ENCODE data around the gene OVCA2.

DNA sequence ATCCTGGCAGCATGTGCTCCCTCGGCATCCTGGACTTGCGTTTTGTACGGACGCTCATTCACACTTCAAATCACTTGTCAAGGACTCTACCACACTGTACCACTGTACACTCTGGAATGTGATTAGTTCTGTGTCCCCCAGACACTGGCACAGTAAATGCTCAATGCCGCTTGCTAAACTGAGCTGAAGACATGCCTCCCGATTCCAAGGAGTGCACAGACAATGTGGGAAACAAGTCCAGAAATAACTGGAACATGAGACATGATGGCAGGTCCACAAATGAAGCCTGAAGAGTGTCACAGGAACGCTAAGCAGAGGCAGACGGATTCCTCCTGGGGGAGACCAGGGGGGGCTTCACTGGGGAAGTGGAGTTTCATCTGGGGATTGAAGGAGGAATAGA is 35.2 kb downstream of the OVCA2 start:
- TF ChIP-seq, protein P1, sequence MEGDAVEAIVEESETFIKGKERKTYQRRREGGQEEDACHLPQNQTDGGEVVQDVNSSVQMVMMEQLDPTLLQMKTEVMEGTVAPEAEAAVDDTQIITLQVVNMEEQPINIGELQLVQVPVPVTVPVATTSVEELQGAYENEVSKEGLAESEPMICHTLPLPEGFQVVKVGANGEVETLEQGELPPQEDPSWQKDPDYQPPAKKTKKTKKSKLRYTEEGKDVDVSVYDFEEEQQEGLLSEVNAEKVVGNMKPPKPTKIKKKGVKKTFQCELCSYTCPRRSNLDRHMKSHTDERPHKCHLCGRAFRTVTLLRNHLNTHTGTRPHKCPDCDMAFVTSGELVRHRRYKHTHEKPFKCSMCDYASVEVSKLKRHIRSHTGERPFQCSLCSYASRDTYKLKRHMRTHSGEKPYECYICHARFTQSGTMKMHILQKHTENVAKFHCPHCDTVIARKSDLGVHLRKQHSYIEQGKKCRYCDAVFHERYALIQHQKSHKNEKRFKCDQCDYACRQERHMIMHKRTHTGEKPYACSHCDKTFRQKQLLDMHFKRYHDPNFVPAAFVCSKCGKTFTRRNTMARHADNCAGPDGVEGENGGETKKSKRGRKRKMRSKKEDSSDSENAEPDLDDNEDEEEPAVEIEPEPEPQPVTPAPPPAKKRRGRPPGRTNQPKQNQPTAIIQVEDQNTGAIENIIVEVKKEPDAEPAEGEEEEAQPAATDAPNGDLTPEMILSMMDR (IDR thresholded peaks at IDR 0.05) = no peak
- TF ChIP-seq POLR2A (IDR thresholded peaks at IDR 0.05) (no peak), EP300 (IDR thresholded peaks at IDR 0.05) (no peak)
